Left lobe of liver (tissue), 2 donors: ENCODE measurements around the gene PLEKHH3. TPM values are rescaled to one million over a fixed set of nuclear protein-coding genes. Genes with fewer than 3 reads are reported as not detected.
A peak's percentile ranks its signal among the peaks of the same experiment; 100 is the strongest.

Experiments
- ATAC-seq: fragments of 200-7000 bp; cut with Tn5 transposase; one replicate; pipeline ENCODE4 v1.9.1; 2020; ENCODE audit warnings: mild to moderate bottlenecking, moderate library complexity
- DNase-seq: peaks from one replicate; pipeline ENCODE4 v3.0.0-alpha.2; 2020; ENCODE audit warnings: low spot score
- total RNA-seq: library from RNA; stranded (reverse); gene quantifications from one replicate; pipeline ENCODE4 v1.2.1, GENCODE V29; 2021
- donor health status: DM: no; HTN: no; CAD: no; lungs with moderate emphysema.
- donor health status: DM: no; HTN: yes; CAD: no.

PLEKHH3 gene
- total RNA-seq, 1 donor from 2014 or later, result 27.6 TPM

GRCh38 chr17:42686520-42687128 lies 9.8 kb upstream of the PLEKHH3 start:
- ATAC-seq (no peak), DNase-seq (no peak)

DNA sequence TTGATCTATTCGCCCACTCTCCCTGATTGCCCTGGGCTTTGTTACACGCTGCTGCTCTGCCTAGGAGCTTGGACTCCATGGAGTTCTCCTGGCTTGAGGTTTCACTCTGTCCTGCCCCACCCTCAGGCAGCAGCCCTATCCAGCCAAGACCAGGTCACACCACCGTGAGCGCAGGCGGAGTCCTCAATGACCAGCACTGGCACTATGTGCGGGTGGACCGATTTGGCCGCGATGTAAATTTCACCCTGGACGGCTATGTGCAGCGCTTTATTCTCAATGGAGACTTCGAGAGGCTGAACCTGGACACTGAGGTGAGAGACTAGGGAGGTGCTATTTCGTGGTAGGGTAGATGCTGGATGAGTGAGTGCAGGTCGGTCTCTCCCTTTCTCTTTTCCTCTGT lies 9.0 kb upstream of the PLEKHH3 start:
- ATAC-seq (no peak), DNase-seq (no peak)

DNA sequence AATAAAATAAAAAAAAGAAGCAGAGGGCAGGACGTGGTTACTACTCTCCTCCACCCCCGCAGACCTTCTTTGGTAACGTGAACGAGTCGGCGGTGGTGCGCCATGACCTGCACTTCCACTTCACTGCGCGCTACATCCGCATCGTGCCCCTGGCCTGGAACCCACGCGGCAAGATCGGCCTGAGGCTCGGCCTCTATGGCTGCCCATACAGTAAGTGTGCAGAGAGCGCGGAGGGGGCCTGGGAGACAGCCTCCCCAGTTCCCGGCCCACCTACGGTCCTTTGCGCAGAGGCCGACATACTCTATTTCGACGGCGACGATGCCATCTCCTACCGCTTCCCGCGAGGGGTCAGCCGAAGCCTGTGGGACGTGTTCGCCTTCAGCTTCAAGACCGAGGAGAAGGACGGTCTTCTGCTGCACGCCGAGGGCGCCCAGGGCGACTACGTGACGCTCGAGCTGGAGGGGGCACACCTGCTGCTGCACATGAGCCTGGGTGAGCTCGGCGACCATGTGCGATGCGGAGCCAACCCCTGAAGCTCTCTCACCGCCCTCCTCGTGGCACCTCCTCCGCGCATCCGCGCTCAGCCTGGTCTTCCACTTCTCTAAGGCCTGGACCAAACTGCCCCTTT lies 8.2 kb upstream of the PLEKHH3 start:
- ATAC-seq (no peak), DNase-seq (no peak)

GRCh38 chr17:42683407-42684034 lies 6.7 kb upstream of the PLEKHH3 start:
- DNase-seq (no peak), ATAC-seq (no peak)

DNA sequence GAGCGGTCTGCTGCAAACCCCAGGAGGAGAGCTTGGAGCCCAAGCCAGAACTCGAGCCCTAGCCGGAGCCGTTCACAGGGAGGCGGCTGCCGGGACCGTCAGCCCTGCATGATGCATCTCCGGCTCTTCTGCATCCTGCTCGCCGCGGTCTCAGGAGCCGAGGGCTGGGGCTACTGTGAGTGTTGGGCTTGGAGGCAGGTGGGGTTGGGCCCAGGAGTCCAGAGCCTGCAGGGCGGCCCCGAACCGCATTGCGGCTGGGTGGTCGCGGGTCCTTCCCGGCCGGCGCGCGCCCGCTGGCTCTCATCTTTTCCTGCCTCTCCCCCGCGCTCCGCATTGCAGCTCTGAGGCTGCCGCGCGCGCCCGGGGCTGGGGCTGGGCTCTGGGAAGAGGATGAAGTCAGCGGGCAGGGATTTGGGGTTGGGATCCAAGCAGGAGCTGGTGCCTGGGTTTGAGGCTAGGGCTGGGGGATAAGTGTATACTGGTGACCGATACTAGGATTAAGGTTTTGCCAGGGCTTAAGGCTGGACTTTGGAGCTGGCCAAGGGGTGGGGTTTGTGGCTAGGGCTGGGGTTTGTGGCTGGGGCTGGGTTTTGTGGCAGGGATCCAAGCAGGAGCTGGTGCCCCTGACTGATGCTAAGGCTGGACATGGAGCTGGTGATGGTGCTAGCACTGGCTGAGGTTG lies 6.1 kb upstream of the PLEKHH3 start:
- DNase-seq (no peak), ATAC-seq (no peak)

GRCh38 chr17:42681976-42682721 lies 5.4 kb upstream of the PLEKHH3 start, which contains the start of gene CNTNAP1:
Gene CNTNAP1 (plus strand): TSS chr17:42682531. CDS start chr17:42682830, 299 bp downstream.
- ATAC-seq (no peak), DNase-seq (no peak)

DNA sequence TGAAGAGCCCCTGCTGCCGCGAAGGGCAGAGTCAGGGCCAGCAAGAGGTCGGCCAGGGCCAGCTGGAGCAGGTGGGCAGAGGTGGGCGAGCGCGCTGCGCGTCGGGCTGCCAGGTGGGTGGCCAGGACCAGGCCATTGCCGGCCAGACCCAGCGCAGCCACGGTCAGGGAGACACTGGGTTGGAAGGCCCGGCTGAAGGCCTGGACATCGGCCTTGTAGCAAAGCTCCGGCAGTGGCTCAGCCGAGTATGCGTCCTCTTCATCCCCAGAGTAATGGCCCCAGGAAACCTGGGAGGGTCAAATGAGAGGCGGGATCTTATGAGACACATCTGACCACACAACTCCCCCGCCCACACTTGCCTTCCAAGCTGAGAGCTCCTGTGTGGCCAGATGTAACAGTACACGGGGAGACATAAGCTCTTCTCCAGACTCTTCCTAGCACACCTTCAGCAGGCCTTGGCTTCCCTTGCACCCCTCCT lies 3.6 kb upstream of the PLEKHH3 start:
- no peak for ATAC-seq
- DNase-seq, result no peak

- ATAC-seq, result peak; percentile 57
- DNase-seq, result peak; percentile 84
These were observed 2.9 kb upstream of the PLEKHH3 start for GRCh38 chr17:42679492-42680330.

GRCh38 chr17:42678951-42679491 lies 2.2 kb upstream of the PLEKHH3 start:
- ATAC-seq (no peak), DNase-seq (peak; percentile 60)

DNA sequence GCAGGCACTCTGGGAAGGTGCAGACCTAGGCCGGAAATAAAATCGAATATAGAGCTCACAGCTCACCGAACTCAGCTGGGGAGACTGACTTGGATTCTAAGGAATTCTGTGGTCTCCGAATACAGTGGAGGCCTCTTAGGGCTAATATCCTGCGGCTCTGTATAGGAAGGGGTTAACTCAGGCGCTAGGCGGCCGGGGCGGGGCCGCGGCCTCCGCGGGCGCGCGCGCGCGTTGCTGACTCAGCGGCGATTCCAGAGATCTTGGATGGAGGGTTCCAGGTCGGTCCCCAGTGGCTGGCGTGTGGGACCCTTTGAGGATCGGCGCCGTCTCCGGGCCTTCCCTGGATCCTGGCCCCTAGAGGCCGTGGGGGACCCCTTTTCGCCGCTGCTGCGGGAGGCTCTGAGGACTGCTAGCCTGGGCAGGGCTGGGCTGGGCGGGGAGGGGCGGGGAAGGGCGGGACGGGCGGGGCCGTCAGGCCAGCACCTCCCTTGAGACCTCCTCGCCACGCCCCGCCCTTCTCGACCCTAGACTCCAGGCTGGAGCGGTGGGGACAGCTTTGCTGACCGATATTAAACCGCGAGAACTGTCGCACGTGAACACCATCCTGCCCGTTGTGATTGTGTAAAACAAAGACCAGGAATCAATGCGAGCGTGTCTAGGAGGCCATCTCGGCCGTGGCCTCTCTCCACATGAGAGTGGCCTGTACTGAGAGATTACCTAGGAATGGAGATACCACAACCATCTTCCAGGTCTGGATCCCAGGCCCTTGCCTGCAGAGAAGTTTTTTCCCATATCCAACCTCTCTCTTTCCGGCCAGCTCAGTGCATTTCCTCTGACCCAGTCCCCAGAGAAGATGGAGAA lies 1.4 kb upstream of the PLEKHH3 start:
- peak; percentile 55 for ATAC-seq
- DNase-seq, result peak; percentile 97

DNA sequence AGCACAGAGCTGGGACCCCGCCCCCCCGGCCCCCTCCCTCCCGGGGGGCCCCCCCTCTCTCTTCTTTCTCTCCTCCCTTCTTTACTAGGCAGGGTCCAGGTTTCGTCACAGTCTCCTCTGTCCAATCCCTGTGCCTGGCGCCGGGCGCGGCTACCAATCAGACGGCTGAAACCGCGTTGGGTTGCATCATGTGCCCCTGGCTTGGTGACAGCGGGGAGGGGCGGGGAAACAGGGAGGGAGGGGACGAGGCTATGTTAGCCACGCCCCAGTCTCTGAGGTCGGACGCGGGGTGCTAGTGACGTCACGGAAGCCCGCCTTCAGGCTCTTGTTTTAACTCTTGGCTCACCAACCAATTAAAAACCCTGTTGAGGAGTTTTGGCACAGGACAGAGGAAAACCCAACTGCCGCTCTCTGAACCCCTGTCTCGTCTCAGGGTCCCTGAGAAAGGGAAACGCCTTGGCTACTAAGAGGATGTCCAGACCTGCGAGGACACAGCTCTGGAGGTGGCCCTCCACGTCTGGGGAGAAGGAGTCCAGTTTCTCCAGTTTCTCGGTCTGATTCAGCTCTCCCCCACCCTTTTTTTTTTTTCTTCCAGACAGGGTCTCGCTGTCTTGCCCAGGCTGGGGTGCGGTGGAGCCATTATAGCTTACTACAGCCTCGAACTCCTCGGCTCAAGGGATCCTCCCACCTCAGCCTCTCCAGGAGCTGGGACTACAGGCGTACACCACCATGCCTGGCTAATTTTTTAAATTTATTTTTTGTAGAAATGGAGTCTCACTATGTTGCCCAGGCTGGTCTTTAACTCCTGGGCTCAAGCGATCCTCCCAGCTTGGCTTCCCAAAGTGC lies 441 bp upstream of the PLEKHH3 start:
- peak; percentile 66 for ATAC-seq
- DNase-seq, result peak; percentile 100

- ATAC-seq (peak; percentile 5), DNase-seq (no peak)
These were observed 800 bp downstream of the PLEKHH3 start for GRCh38 chr17:42675965-42676423.

DNA sequence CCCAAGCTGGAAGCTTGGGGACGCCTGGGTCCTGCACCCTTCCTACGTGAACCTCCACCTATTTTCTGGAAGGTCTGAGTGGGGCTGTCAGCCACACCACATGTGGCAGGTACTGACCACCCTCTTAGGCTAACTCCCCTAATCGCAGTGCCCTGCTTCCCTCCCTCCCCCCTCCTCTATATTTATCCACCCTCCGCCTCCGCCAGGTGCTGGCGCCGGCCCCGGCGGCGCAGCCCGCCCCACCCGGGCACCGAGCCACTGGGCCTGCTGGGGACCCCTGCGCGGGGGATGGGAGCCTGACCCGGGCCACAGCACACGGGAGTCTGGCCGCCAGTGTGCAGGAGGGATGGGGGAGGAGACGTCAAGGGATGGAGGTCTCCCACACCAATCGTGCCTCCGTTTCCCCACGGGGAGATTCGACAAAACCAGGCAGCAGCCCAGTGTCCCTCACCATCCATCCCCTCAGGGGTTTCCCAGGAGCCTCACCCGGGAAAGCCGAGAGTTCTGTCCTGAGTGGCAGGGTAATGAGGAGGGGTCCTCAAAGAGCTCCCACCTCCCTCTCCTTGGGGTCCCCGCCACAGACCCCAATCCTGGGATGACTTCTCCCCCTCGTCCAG lies 1.3 kb downstream of the PLEKHH3 start:
- DNase-seq (peak; percentile 79), ATAC-seq (peak; percentile 23)

DNA sequence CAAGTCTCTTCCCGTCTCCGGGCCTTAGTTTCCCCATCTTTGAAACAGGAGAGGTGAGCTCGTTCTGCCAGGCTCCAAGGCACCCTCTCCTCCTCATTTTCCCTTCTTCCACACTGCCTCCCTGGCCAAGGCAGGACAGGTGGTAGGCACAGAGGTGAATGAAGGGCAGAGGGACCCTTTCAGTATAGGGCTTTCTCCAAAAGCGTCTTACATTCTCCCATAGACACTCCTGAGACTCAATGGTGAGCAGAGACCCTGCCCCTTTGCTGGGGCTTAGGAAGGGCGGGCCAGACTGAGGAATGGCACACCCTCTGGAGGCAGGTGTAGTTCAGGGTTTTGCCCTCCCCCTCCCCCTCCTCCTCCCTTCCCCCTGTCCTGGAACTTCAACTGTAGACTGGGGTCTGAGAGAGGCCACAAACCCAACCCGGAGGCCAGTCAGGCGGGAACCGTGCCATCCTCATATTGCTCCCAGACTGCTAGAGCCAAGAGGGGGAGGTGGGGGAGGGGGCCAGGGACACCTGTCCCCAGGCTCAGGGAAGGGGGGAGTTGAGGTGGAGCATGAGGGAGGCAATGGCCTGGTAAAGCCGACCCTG lies 1.9 kb downstream of the PLEKHH3 start:
- DNase-seq, result no peak
- ATAC-seq, result no peak

- DNase-seq, result no peak
- ATAC-seq, result no peak
These were observed 2.7 kb downstream of the PLEKHH3 start for GRCh38 chr17:42673885-42674754.
